Activated CD8-positive, alpha-beta memory T cell treated with anti-CD3 and anti-CD28 coated beads for 1 hour (primary cell): ENCODE data around the gene TMEM141.
"Not testable (repeated sequence)": the region's sequence is repeated elsewhere in the genome, so short reads cannot be mapped to it uniquely, and the experiment has no call there.

ENCODE experiments used
- DNase-seq, 2 donors: peaks; one replicate each; pipeline ENCODE4 v3.0.0-alpha.2; 2020; ENCODE audit warnings: low read depth in 1 of 2; ENCODE audit errors: extremely low read depth in 1 of 2

TMEM141 gene

DNA sequence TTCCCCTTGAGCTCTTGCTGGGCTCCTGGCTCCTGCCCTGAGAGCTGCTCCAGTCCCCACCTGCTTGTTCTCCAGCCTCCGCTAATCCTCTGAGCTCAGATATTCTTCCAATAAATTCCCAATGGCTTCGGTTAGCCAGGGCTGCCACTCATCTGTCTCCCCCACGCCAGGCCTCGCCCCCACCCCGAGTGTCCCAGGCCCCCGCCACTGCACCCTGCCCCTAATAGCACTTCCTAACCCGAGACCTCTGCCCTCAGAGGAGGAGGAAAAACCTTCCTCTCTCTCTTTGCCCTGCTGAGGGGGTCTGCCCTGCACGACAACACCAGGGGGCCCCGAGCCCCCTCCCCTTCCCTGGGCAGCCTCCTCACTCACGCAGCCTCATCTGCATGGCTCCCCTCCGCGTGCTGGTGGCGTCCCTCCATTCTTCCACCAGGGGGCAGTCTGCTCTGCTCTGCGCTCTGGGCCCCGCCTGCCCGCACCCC is 21.4 kb upstream of the TMEM141 start:
- no peak for DNase-seq

DNA sequence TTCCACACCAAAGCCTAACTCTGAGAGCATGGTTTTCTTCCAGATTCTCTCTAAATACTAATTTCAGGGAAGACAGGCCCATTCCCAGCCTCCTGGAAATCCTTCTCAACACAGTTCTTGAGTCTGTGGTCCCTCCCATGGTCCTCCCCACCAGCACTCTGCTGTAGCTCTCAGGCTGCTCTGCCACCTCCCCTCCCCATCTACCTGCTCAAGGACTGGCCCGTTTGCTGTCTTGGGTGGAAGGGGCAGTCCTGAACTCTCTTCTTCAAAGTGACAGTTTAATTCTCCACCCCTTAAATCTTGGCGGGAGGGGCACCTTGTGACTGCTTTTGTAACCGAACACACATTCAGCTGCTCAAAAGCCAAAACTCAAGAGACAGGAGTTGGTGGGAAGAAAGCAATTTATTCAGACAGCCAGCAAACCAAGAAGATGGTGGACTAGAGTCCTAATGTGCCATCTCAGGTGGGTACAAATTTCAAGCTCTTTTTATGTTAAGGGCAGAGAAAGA is 19.2 kb upstream of the TMEM141 start:
- DNase-seq = no peak

DNA sequence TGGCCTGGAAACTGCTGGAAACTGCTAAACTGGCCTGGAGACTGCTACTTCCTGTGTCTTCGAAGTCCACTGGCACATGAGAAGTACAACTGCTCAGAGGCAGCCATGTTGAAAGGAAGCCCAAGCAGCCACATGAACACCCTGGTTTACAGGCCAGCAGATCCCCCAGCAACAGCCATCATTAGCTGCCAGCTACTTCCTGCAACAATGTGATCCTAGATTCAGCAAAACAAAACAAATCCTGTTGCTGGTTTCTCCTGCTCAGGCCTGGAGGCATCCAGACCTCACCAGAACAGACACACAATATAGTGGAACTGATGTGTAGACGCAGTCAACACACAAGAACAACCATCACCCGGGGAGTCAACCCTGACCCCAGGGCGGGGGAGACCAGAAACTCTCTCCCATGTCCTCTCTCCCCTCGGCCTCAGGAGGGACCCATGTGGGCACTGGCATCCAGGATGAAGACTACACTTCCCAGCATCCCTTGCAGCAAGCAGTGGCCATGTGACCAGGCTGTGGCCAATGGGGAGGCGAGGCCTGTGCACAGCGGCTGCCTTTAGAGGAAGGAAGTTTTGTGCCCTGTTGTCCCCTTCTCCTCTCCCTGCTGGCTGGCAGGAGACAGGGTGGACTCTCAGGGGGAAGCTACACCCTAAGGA is 17.6 kb upstream of the TMEM141 start:
- no peak for DNase-seq

DNA sequence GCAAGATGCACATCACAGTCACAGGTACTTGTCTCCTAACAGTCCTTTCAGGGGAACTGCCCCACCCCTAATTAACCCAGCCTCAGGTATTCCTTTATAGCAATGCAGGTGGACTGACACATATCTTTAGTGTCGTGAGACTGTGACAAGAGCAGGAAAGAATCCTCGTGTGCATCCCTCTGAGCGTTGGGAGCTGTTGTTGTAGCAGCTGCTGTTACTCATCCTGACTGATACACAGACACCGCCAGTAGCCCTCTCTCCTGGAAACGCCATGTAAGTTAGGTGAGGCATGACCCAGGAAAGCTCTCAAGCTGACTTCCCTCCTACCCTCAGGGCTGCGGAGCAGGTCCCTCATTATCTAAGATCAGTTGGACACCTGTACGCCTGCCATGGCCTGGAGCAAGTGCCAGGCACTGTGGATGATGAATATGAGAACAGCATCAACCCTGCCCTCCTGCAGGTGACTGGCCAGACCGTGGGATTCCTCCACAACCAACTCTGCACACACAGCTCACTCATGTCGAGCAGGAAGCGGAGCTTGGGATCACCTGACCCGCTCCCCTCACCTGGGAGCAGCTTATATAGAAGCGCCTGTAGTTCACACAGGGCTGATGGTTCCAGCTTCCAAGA is 16.6 kb upstream of the TMEM141 start:
- DNase-seq = no peak

DNA sequence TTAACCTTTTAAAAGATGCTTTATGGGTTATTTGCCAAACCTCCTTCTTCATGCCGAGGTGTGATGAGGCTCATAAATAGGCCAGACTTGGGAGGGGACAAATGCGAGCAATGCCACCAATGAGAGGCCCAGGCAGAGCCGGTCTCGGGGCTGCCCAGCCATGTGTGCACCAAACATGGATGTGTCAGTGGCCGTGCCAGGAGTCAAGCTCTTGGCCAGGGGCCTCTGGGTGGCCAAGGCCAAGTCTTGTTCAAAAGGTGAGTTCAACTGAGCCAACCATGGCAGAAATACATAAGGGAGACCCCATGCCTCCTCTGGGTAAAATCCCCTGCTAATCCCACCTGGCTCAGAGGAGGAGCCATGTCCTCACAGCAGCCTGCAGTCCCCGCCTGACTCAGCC is 16.0 kb upstream of the TMEM141 start:
- DNase-seq = no peak

DNA sequence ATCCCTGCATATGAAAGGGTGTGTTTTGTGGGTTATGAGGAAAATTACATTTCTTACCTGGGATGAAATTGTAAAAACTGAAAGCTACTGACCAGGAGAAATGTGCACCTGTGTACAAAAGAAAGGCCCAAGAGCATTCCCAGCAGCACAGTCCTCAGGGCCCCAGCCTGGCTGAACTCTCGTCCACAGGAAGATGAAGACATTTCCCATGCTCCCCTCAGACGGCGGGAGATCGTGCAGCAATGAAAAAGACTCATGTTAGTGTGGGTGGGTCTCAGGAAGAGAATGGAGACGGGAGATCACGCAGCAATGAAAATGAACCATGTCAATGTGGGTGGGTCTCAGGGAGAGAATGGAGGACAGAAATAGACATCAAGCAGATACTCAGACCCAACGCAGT is 14.2 kb upstream of the TMEM141 start:
- no peak for DNase-seq

DNA sequence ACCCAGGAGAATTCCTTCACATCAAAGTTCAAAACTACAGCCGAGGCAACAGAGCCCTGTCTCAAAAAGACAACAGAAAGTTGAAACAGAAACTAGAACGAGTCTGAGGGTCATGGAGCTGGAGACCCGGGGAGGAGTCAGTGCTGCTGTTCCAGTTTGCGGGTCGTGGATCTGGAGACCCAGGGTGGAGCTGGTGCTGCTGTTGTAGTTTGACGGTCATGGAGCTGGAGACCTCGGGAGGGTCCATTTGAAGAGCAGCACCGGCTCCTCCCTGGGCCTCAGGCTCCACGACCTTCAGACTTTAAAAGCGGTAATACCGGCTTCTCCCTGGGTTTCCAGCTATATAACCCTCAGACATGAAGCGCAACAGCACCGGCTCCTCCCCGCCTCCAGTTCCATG is 13.8 kb upstream of the TMEM141 start:
- no peak for DNase-seq

DNA sequence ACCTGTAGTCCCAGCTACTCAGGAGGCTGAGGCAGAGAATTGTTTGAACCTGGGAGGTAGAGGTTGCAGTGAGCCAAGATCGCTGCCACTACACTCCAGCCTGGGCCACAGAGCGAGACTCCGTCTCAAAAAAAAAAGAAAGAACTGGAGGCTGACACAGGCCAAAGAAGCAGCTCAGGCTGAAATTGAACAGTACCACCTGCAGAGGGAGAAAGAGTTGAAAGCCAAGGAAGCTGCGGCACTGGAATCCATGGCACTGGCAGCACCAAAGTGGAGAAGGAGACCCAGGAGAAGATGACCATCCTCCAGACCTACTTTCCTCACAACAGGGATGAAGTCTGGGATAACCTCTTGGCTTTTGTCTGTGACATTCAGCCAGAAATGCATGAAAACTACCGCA is 11.3 kb upstream of the TMEM141 start:
- DNase-seq = no peak

DNA sequence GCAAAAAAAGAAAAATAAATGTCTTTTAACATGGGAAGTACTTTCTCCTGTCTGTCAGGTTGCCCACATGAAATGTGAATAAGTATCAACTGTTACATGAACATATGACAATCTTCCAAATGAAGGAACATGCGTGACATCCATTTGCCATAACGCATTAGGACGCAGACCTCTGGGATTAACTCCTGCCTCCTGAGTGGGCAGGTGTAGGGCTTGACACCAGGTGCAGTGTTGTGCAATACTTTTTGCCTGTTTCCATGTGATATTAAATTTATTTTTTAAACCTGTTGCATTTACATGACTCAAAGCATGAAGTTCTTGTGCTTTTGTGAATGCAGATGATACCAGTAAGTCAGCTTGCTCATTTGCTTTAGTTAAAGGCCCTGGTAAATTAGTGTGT is 8.7 kb upstream of the TMEM141 start:
- DNase-seq = no peak

DNA sequence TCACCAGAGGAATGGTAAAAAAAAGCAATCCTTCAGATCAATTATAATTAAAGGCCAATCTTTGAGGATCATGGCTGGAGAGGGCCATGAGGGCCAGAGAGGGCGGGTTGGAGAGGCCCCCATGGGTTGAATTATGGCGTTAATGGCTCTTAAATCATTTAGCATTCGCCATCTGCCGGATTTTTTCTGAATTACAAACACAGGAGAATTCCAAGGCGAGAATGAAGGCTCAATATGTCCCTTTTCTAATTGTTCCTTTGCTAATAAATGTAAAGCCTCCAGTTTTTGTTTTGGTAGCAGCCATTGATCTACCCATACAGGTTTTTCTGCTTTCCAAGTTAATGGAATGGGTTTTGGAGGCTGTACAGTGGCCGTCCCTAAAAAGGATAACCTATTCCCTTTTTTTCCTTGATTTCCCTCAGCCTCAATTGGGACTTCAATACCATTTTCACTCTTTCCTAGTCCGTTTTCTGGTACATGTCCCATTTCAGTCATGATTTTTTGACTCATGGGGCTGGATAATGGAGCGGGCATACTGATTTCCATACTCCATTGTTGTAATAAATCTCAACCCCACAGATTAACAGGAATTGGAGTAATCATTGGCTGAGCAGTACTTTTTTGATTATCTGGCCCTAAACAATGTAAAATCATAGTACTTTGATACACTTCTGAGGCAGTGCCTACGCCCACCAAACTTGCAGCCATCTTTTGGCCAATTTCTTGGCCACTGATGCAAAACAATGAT is 6.7 kb upstream of the TMEM141 start:
- DNase-seq = no peak

DNA sequence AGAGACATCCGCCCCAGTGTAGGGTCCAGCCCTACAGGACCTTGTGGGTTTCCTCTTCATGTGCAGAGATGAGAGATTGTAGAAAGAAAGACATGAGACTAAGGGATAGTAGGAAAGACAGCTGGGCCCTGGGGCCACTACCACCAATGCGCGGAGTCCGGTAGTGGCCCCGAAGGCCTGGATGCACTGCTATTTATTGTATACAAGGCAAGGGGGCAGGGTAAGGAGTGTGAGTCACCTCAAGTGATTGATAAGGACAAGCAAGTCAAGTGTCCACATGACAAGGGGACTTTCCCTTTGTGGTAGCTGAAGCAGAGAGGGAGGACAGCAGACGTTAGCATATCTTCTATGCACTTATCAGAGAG is 6.2 kb upstream of the TMEM141 start:
- DNase-seq = no peak

DNA sequence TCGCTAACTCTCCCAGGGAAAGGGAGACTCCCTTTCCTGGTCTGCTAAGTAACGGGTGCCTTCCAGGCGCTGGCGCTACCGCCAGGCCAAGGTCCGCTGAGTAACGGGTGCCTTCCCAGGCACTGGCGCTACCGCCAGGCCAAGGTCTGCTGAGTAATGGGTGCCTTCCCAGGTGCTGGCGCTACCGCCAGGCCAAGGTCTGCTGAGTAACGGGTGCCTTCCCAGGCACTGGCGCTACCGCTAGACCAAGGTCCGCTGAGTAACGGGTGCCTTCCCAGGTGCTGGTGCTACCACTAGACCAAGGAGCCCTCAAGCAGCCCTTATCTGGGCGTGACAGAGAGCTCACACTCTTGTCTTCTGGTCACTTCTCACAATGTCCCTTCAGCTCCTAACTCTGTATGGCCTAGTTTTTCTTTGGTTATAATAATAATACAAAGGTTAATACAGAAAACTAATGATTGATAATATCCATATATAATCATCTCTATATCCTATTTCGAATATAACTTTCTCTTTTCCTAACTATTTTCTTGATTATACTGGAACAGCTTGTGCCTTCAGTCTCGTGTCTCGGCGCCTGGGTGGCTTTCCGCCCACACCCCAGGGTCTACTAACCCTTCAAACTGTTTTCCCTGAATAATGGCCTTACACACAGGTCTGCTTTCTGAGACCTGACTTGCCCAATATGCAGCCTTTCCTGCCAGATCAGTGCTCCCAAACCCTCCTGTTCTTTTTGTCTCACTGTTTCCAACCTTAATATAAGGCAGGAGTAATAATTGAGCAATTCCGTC is 5.4 kb upstream of the TMEM141 start:
- DNase-seq = not testable (repeated sequence)

DNA sequence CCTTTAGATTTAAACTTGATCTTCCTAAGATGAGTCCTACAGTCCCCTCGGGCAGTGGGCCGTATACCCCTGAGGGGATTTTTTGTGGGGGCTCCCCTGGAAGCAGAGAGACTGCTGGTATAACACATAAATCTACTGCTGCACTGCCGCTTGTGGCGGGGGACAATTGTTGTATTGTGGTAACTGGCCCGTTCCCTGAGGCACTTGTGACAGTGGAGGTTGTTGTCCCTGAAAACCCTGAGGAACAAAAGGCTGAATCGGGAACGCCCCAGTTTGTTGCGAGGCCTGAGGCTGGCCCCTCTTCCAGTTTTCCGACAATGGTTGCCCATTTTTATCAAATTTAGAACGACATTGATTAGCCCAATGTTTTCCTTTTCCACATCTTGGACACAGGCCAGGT is 4.7 kb upstream of the TMEM141 start:
- DNase-seq = no peak

DNA sequence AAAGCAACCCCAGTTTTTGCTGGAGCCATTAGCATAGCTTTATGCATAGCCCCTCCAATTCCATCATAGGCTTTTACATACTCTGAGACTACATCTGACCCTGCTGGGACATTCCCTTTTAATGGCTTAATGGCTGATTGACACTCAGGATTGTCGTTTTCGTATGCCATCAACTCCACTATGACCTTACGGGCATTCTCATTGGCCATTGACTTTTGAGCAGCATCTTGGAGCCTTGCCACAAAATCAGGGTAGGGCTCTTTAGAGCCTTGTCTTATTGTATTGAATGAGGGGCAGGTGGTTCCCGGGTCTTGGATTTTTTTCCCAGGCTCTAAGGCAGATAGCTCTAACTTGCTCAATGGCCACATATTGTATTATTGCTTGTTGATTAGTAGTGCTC is 4.2 kb upstream of the TMEM141 start:
- DNase-seq = not testable (repeated sequence)

DNA sequence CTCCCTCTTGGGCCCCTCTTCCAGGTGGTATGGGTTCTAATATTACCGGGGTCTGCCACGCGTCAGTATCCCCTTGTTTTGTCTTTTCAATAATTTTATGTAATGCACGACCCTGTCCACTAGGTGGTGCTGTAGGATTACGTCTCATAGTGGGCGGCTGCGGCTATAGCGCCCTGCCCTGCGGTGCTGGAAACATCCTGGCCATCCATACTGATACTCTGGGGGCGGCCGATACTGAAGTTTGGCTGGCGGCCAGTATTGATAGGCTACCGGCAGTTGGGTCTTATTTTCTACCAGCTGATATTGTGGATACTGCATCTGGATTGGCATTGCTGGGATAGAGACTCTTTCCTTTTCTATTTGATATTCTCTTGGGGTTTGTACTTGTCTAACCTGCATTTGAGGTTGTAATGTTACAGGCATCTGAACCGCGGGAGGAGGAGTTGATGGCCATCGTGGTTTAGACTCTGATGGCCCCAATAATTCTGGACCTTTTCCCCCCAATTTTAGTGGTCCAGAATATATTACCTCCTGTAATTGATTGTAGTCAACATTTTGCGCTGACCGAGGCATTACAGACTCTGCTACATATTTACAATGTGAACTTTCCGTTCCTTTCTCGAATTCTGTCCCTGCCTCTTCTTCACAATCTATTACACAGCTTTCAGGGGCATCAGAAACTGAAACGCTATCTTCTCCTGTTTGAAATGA is 3.3 kb upstream of the TMEM141 start:
- DNase-seq = peak in 1 of 2 donors; percentile 45

DNA sequence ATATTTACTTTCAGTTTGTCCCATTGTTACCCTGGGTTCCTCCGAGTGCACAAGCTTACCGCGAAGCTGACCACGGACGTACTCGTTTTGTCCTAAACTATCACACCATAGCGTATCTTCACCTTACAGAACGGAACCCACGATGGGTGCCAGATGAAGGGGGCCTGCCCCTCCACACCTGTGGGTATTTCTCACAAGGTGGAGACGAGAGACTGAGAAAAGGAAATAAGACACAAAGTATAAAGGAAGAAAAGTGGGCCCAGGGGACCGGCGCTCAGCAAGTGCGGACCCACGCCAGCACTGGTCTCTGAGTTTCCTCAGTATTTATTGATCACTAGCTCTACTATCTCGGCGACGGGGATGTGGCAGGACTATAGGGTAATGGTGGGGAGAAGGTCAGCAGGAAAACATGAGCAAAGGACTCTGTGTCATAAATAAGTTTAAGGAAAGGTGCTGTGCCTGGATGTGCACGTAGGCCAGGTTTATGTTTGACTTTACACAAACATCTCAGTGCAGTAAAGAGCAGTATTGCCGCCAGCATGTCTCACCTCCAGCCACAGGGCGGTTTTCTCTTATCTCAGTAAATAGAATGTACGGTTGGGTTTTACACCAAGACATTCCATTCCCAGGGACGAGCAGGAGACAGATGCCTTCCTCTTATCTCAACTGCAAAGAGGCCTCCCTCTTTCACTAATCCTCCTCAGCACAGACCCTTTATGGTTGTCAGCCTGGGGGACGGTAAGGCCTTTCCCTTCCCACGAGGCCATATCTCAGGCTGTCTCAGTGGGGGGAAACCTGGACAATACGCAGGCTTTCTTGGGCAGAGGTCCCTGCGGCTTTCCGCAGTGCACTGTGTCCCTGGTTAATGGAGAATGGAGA is 2.3 kb upstream of the TMEM141 start:
- not testable (repeated sequence) for DNase-seq

DNA sequence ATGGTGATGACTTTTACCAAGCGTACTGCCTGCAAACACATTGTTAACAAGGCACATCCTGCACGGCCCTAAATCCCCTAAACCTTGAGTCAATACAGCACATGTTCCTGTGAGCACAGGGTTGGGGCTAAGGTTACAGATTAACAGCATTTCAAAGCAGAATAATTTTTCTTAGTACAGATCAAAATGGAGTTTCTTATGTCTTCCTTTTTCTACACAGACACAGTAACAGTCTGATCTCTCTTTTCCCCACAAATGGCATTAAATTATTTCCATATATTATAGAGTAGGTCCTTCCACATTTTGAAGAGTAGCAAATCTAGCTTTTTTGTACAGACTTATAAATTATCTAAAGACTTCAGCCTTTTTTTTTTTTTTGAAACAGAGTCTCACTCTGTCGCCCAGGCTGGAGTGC is 1.6 kb upstream of the TMEM141 start:
- no peak for DNase-seq

DNA sequence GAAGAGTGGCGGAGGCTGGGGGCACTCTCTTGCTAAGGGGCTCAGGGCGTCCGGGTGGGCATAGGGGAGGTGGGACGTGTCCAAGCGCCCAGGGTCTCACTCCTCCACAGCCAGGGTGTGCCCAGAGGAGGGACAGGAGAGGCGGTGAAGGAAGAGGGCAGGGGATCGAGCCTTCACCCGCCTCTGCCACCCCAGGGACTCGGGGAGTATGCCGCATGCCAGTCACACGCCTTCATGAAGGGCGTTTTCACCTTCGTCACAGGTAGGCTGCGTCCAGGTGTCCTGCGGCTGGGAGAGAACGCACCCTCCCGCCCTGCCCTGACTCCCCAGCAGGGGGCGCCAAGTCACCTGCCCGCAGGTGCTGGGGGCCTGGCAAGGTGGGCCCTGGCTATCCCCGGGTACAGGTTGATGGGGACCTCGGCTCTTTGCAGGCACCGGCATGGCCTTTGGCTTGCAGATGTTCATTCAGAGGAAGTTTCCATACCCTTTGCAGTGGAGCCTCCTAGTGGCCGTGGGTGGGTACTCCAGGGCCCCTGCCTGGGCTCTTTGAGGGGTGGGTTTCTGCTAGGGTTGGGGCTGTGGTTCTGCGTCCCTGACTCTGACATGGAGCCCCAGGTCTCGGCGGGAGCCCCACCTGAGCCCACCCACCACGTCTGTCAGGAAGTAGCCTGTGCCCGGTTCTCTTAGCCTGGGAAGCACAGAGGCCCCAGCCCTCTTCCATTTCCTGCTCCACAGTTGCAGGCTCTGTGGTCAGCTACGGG is 552 bp downstream of the TMEM141 start:
- peak in 1 of 2 donors; percentile 42 for DNase-seq
